Liver (tissue), 9 donors: ENCODE data around the gene FIGLA. TPM values are rescaled to one million over a fixed set of nuclear protein-coding genes. Genes with fewer than 3 reads are reported as not detected.

Experiments
- DNase-seq: peaks from one replicate; pipeline ENCODE4 v3.0.0-alpha.2; 2017; ENCODE audit warnings: low spot score
- H3K27ac ChIP-seq, 2 donors: one replicate each; pipeline ENCODE4 v1.7.0; 2013; ENCODE audit warnings: inconsistent platforms in 2 of 2, low read length in 2 of 2, control low read depth in 1 of 2, low read depth in 1 of 2, mild to moderate bottlenecking in 1 of 2
- H3K27me3 ChIP-seq, 4 donors: one replicate each; pipeline versions ENCODE4 v1.6.1 to v1.7.0; 2013; ENCODE audit warnings: low read length in 3 of 4, inconsistent platforms in 1 of 4, mild to moderate bottlenecking in 1 of 4, moderate library complexity in 1 of 4; ENCODE audit not compliant: control insufficient read depth in 4 of 4, insufficient read depth in 4 of 4
- H3K36me3 ChIP-seq, 4 donors: one replicate each; pipeline versions ENCODE4 v1.6.1 to v1.7.0; 2013; ENCODE audit warnings: low read length in 3 of 4, mild to moderate bottlenecking in 3 of 4, low read depth in 1 of 4, moderate library complexity in 1 of 4; ENCODE audit not compliant: control insufficient read depth in 4 of 4, insufficient read depth in 3 of 4
- H3K4me1 ChIP-seq, 4 donors: one replicate each; pipeline versions ENCODE4 v1.6.1 to v1.7.0; 2013; ENCODE audit warnings: low read length in 3 of 4, mild to moderate bottlenecking in 3 of 4, moderate library complexity in 1 of 4; ENCODE audit not compliant: control insufficient read depth in 4 of 4, insufficient read depth in 4 of 4
- H3K4me3 ChIP-seq, 3 donors: one replicate each; pipeline versions ENCODE4 v1.6.1 to v1.7.0; 2013; ENCODE audit warnings: low read length in 3 of 3, control low read depth in 1 of 3, low read depth in 1 of 3, mild to moderate bottlenecking in 1 of 3
- H3K9ac ChIP-seq, 2 donors: one replicate each; pipeline ENCODE4 v1.7.0; 2013; ENCODE audit warnings: low read length in 2 of 2, mild to moderate bottlenecking in 2 of 2, moderate library complexity in 2 of 2, control low read depth in 1 of 2, low read depth in 1 of 2
- H3K9me3 ChIP-seq, 4 donors: one replicate each; pipeline versions ENCODE4 v1.6.1 to v1.7.0; 2013; ENCODE audit warnings: low read length in 3 of 4; ENCODE audit not compliant: control insufficient read depth in 4 of 4
- ATF3 ChIP-seq: IDR thresholded peaks from 2 replicates; pipeline ENCODE4 v1.6.1; 2016; ENCODE audit warnings: antibody characterized with exemption
- CTCF ChIP-seq: fragments of 150-350 bp; IDR thresholded peaks from 2 replicates; pipeline ENCODE4 v1.5.1; 2017; ENCODE audit warnings: improper control_type of control experiment, low read depth, low read length; ENCODE audit not compliant: missing input control
- FOXA2 ChIP-seq: IDR thresholded peaks from 2 replicates; pipeline ENCODE4 v1.6.1; 2016; ENCODE audit warnings: antibody characterized with exemption
- HNF4A ChIP-seq, 2 donors: conservative IDR thresholded peaks; 2 replicates each; pipeline ENCODE4 v1.6.1; 2016; ENCODE audit warnings: antibody characterized with exemption in 2 of 2, mild to moderate bottlenecking in 2 of 2
- HNF4G ChIP-seq: IDR thresholded peaks from 2 replicates; pipeline ENCODE4 v1.6.1; 2016; ENCODE audit warnings: antibody characterized with exemption
- JUND ChIP-seq, 2 donors: IDR thresholded peaks; 2 replicates each; pipeline ENCODE4 v1.6.1; 2016; ENCODE audit warnings: antibody characterized with exemption in 2 of 2
- MAX ChIP-seq: IDR thresholded peaks from 2 replicates; pipeline ENCODE4 v1.6.1; 2016; ENCODE audit warnings: antibody characterized with exemption
- NR2F2 ChIP-seq: IDR thresholded peaks from 2 replicates; pipeline ENCODE4 v1.6.1; 2016; ENCODE audit warnings: antibody characterized with exemption
- RXRA ChIP-seq, 2 donors: IDR thresholded peaks; 2 replicates each; pipeline ENCODE4 v1.6.1; 2017 to 2018; ENCODE audit warnings: antibody characterized with exemption in 2 of 2, mild to moderate bottlenecking in 1 of 2
- SP1 ChIP-seq: IDR thresholded peaks from 2 replicates; pipeline ENCODE4 v1.6.1; 2018; ENCODE audit warnings: antibody characterized with exemption, mild to moderate bottlenecking
- ZBTB33 ChIP-seq: IDR thresholded peaks from 2 replicates; pipeline ENCODE4 v1.6.1; 2016; ENCODE audit warnings: antibody characterized with exemption
- WGBS: extraction: QIAGEN DNeasy Blood & Tissue Kit; methylation state at CpG from one replicate; pipeline ENCODE4 v1.1.7; 2013; 5-methylcytosine and 5-hydroxymethylcytosine counted together
- polyA plus RNA-seq, 2 donors: library from polyadenylated mRNA; stranded (reverse) in 1 of 2; unstranded in 1 of 2; fragments of 200-250 nt in 1 of 2; fragments of >200 nt in 1 of 2; fragmentation: Nextera tagmentation in 1 of 2; extraction: Ambion mirVana in 1 of 2; gene quantifications; one replicate each; pipeline versions ENCODE4 v1.2.1 to v1.2.3, GENCODE V29; 2013 to 2015
- total RNA-seq, 2 donors: library from RNA; depleted of rRNA; stranded (reverse); fragments of >200 nt; gene quantifications; one replicate each; pipeline ENCODE4 v1.2.3, GENCODE V29; 2014
- donor health status: healthy.
- donor health status: healthy.
- donor health status: healthy.
- donor health status: healthy.
- donor health status: healthy.

The FIGLA gene
- total RNA-seq (not detected), polyA plus RNA-seq (not detected)

GRCh38 chr2:70790136-70790828 is at the start of gene FIGLA:
Gene FIGLA (minus strand): TSS chr2:70790643. CDS start chr2:70790638, 5 bp downstream.
- 6% methylated on average over 69 of the region's 69 CpGs for WGBS
- Histone ChIP-seq H3K36me3 (no peaks in the 10 kb centered on the region), H3K9ac (no peak within 1 kb of the TSS), H3K9me3 (no peaks in the 10 kb centered on the region), H3K27me3 (peaks cover 0 to 25% (median 12%) of the 10 kb centered on the region in 4 donors), H3K4me3 (peak within 1 kb of the TSS in 1 of 3 donors; percentile 41), H3K27ac (no peak within 1 kb of the TSS), H3K4me1 (peaks cover 7 to 12% (median 9%) of the 10 kb centered on the region in 4 donors)
- TF ChIP-seq ATF3: no peak
- no peak for TF ChIP-seq ZBTB33
- TF ChIP-seq SP1: no peak
- TF ChIP-seq JUND (IDR thresholded peaks at IDR 0.05): no peak
- TF ChIP-seq FOXA2: no peak
- no peak for TF ChIP-seq CTCF
- DNase-seq: no peak

- no peak overlapping the region for H3K4me3 ChIP-seq
- no peak overlapping the region for H3K27ac ChIP-seq
- peaks cover 0 to 9% (median under 1%) of the 10 kb centered on the region in 4 donors for H3K9me3 ChIP-seq
- no peak overlapping the region for H3K9ac ChIP-seq
- peaks cover 0 to 6% (median 1%) of the 10 kb centered on the region in 4 donors for H3K27me3 ChIP-seq
- DNase-seq: no peak
- no peaks in the 10 kb centered on the region for H3K4me1 ChIP-seq
- H3K36me3 ChIP-seq: no peaks in the 10 kb centered on the region
- TF ChIP-seq NR2F2: no peak
- TF ChIP-seq HNF4A (conservative IDR thresholded peaks at IDR 0.05): no peak
- TF ChIP-seq RXRA (IDR thresholded peaks at IDR 0.05): no peak
- TF ChIP-seq MAX: no peak
- 84% methylated on average over 10 of the region's 10 CpGs for WGBS
These were observed 47.8 kb upstream of the FIGLA start for GRCh38 chr2:70837980-70838925.

GRCh38 chr2:70835643-70836042 is 45.2 kb upstream of the FIGLA start, which contains the start of gene CD207:
Gene CD207 (minus strand): TSS chr2:70835816. CDS start chr2:70835776, 40 bp downstream.
- Histone ChIP-seq H3K9me3 (peaks cover 0 to 9% (median under 1%) of the 10 kb centered on the region in 4 donors), H3K27me3 (no peaks in the 10 kb centered on the region), H3K9ac (no peak within 1 kb of the TSS), H3K4me1 (no peaks in the 10 kb centered on the region), H3K4me3 (no peak within 1 kb of the TSS), H3K36me3 (no peaks in the 10 kb centered on the region), H3K27ac (no peak within 1 kb of the TSS)
- DNase-seq: no peak
- WGBS: 87% methylated on average over 4 of the region's 4 CpGs
- TF ChIP-seq HNF4A (conservative IDR thresholded peaks at IDR 0.05) (no peak), NR2F2 (no peak), RXRA (IDR thresholded peaks at IDR 0.05) (no peak), MAX (no peak), HNF4G (no peak), ATF3 (no peak)
